ENCODE data around the gene PXN. TPM values are rescaled to one million over a fixed set of nuclear protein-coding genes. Genes with fewer than 3 reads are reported as not detected.

Gene PXN
- total RNA-seq, 4 donors from 2014 or later, result 36.3 to 54.0 (median 49.8) TPM

DNA sequence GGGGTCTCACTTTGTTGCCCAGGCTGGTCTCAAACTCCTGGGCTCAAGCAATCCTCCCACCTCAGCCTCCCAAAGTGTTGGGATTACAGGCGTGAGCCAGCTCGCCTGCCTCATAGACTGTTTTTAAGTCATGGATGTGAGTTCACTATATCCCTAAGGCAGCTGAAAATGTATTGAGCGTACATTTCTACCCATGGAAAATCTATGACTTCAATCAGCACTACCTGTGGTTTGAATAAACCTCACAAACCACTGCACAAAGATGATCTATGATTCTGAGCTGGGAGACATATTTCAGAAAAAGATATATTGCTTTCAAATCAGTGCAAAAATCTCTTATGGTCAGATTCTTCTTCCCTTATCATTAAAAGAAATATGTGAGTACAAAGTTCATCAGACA is 93.5 kb downstream of the PXN start:
- TF ChIP-seq POLR2A (IDR thresholded peaks at IDR 0.05), result no peak
- TF ChIP-seq, protein P1, sequence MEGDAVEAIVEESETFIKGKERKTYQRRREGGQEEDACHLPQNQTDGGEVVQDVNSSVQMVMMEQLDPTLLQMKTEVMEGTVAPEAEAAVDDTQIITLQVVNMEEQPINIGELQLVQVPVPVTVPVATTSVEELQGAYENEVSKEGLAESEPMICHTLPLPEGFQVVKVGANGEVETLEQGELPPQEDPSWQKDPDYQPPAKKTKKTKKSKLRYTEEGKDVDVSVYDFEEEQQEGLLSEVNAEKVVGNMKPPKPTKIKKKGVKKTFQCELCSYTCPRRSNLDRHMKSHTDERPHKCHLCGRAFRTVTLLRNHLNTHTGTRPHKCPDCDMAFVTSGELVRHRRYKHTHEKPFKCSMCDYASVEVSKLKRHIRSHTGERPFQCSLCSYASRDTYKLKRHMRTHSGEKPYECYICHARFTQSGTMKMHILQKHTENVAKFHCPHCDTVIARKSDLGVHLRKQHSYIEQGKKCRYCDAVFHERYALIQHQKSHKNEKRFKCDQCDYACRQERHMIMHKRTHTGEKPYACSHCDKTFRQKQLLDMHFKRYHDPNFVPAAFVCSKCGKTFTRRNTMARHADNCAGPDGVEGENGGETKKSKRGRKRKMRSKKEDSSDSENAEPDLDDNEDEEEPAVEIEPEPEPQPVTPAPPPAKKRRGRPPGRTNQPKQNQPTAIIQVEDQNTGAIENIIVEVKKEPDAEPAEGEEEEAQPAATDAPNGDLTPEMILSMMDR (IDR thresholded peaks at IDR 0.05), result no peak
- DNase-seq (ENCODE audit: low spot score in 2 of 2), result no peak
- H3K4me3 ChIP-seq (ENCODE audit: low read depth, poor library complexity, severe bottlenecking), result no peak overlapping the region
- intact Hi-C loops (cut with DNase I; ENCODE audit: low total_unique reads), result no loop called here
- 94 to 97% methylated on average over 3 of the region's 3 CpGs for WGBS, 2 donors

DNA sequence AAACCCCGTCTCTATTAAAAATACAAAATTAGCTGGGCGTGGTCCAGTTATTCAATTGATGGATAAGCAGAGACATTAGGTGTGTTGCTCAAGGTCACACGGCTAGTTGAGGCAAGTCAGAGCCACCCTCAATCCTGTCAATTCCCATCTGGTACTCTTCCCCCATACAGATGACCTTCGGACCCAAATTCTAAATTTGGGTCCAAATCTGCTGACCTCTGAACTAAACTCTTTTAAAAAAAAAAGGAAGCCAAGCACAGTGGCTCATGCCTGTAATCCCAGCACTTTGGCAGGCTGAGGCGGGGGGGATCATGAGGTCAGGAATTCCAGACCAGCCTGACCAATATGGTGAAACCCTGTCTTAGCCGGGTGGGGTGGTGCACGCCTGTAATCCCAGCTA is 94.9 kb downstream of the PXN start:
- intact Hi-C loops (cut with DNase I; ENCODE audit: low total_unique reads), result no loop called here
- no peak overlapping the region for H3K4me3 ChIP-seq (ENCODE audit: low read depth, poor library complexity, severe bottlenecking)
- 92 to 94% methylated on average over 7 of the region's 7 CpGs for WGBS, 2 donors
- TF ChIP-seq, protein P1 (IDR thresholded peaks at IDR 0.05), result no peak
- TF ChIP-seq POLR2A (IDR thresholded peaks at IDR 0.05), result no peak
- DNase-seq (ENCODE audit: low spot score in 2 of 2), result no peak

DNA sequence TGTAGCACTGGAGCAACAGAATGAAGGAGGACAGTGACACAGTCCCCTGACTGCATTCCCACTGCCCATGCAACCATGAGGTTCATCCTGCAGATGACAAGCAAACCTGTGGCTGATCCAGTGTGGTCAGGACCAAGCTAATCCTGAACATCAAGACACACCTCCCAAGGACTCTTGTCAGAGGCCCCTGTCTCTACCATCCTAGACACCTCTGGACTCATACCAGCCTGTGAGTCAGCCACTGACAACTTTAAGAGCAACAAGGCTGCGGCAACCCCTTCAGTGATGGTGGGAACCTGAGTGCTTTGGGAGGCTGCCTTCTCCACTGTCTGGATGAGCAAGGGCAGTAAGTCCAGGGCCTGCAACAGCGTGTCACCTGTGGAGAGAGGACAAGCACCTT is 95.6 kb downstream of the PXN start:
- WGBS, 2 donors, result 95 to 100% methylated on average over 1 to 2 of the region's 2 CpGs
- no peak for DNase-seq (ENCODE audit: low spot score in 2 of 2)
- intact Hi-C loops (cut with DNase I; ENCODE audit: low total_unique reads), result no loop called here
- TF ChIP-seq, protein P1 (IDR thresholded peaks at IDR 0.05), result no peak
- no peak for TF ChIP-seq POLR2A (IDR thresholded peaks at IDR 0.05)
- H3K4me3 ChIP-seq (ENCODE audit: low read depth, poor library complexity, severe bottlenecking), result no peak overlapping the region

DNA sequence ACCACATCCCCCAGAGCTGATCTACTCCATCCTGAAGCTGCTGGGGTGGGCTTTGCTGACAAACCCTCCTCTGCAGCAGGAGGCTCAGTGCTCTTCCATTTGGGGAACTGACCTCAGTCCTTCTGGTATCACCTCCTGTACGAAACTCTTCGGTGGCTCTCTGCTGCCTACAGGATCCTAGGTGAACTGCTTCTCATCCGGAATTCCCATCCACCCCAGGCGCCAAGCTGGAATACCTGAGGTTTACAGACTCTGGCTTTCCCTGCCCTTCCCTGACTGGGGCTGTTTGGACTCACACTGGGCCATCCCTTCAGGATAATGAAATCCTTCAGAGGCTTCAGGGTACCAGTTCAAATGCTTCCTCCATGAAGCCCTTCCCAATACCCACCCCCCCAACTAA is 97.2 kb downstream of the PXN start:
- WGBS, 2 donors, result 89 to 96% methylated on average over 4 of the region's 4 CpGs
- intact Hi-C loops (cut with DNase I; ENCODE audit: low total_unique reads), result no loop called here

DNA sequence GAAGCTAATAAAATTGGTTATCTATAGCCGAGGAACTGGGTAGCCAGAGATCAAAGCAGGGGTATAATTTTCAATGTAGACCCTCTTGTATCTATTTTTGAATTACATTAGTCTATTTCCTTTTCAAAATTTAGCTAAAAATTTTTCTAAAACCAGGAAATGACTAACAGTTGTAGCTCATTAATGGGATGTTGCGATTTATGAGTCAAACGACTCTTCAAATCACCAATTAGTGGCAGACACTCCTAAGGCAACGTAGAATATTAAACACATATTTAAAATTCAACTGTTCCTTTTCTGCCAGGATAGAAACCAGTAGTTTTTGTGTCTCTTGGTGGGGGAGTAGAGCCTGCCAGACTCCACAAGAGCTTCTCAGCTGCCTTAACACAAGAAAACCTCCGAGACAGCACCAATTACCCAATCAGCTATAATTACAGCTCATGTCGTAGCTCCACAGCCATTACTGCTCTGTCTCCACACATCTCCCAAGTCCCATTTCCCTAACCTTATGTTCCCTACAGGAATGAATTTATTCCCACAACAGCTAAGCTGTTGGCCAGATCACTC is 97.9 kb downstream of the PXN start:
- TF ChIP-seq, protein P1 (IDR thresholded peaks at IDR 0.05), result no peak
- TF ChIP-seq POLR2A (IDR thresholded peaks at IDR 0.05), result no peak
- DNase-seq (ENCODE audit: low spot score in 2 of 2), result no peak
- intact Hi-C loops (cut with DNase I; ENCODE audit: low total_unique reads), result no loop called here
- 83 to 87% methylated on average over 6 of the region's 6 CpGs for WGBS, 2 donors
- H3K4me3 ChIP-seq (ENCODE audit: low read depth, poor library complexity, severe bottlenecking), result no peak overlapping the region

More for the DNA sequence above, 97.2 kb downstream of the PXN start:
- no peak overlapping the region for H3K4me3 ChIP-seq (ENCODE audit: low read depth, poor library complexity, severe bottlenecking)
- DNase-seq (ENCODE audit: low spot score in 2 of 2), result no peak
- TF ChIP-seq, protein P1 (IDR thresholded peaks at IDR 0.05), result no peak

DNA sequence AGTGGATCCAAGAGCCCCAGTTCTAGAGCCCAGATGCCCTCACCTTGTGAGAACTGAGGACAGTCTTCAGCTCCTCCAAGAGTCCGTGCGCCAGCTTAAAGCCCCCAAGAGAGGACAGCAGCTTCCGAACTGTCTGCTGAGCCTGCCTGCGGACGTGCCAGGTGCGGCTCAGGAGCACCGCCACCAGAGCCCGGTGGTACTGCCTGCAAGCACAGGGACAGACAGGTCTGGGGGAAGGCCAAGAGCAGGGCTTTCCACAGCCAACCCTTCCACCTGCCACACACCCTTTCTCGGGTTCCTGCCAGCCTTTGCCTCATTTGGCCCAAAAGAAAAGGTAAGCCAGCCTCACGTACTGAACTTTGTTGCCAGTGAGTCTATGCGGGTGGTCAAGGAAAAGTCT is 101.2 kb downstream of the PXN start:
- WGBS, 2 donors, result 85 to 88% methylated on average over 8 to 11 of the region's 11 CpGs
- no peak overlapping the region for H3K4me3 ChIP-seq (ENCODE audit: low read depth, poor library complexity, severe bottlenecking)
- TF ChIP-seq, protein P1 (IDR thresholded peaks at IDR 0.05), result no peak
- TF ChIP-seq POLR2A (IDR thresholded peaks at IDR 0.05), result no peak
- DNase-seq (ENCODE audit: low spot score in 2 of 2), result no peak
- intact Hi-C loops (cut with DNase I; ENCODE audit: low total_unique reads), result no loop called here
